Measurements from ENCODE around the gene BMI1.
"Not testable (repeated sequence)": the region's sequence is repeated elsewhere in the genome, so short reads cannot be mapped to it uniquely, and the experiment has no call there.

The BMI1 gene

GRCh38 chr10:22340329-22341189, 19.7 kb downstream of the BMI1 start:
- DNase-seq = peak; percentile 74

GRCh38 chr10:22341190-22341925, 20.5 kb downstream of the BMI1 start:
- no peak for DNase-seq

GRCh38 chr10:22341926-22342196, 21.0 kb downstream of the BMI1 start:
- no peak for DNase-seq

GRCh38 chr10:22342421-22342820, 21.5 kb downstream of the BMI1 start:
- DNase-seq = no peak

- no peak for DNase-seq
These were observed 22.8 kb downstream of the BMI1 start for GRCh38 chr10:22343731-22344130.

GRCh38 chr10:22344249-22344648, 23.4 kb downstream of the BMI1 start:
- DNase-seq = no peak

- no peak for DNase-seq
These were observed 23.9 kb downstream of the BMI1 start for GRCh38 chr10:22344781-22345300.

- DNase-seq = peak; percentile 73
These were observed 24.6 kb downstream of the BMI1 start, which contains the start of gene SPAG6 for GRCh38 chr10:22345301-22346095. Gene SPAG6 (plus strand): TSS chr10:22345496. CDS start chr10:22345612, 116 bp downstream.

- DNase-seq = no peak
These were observed 25.3 kb downstream of the BMI1 start for GRCh38 chr10:22346096-22346661.

- no peak for DNase-seq
These were observed 28.9 kb downstream of the BMI1 start for GRCh38 chr10:22349755-22350154.

GRCh38 chr10:22351131-22351703, 30.3 kb downstream of the BMI1 start:
- no peak for DNase-seq

GRCh38 chr10:22356324-22356873, 35.5 kb downstream of the BMI1 start:
- no peak for DNase-seq

- DNase-seq = not testable (repeated sequence)
These were observed 36.9 kb downstream of the BMI1 start for GRCh38 chr10:22357770-22358169.

- DNase-seq = no peak
These were observed 42.4 kb downstream of the BMI1 start for GRCh38 chr10:22363305-22363704.

- DNase-seq = no peak
These were observed 43.7 kb downstream of the BMI1 start for GRCh38 chr10:22364407-22365140.

GRCh38 chr10:22365233-22365632, 44.3 kb downstream of the BMI1 start:
- no peak for DNase-seq

- DNase-seq = no peak
These were observed 44.9 kb downstream of the BMI1 start for GRCh38 chr10:22365644-22366434.

- no peak for DNase-seq
These were observed 45.5 kb downstream of the BMI1 start for GRCh38 chr10:22366435-22366703.

GRCh38 chr10:22366771-22367170, 45.9 kb downstream of the BMI1 start:
- no peak for DNase-seq

GRCh38 chr10:22367471-22367870, 46.6 kb downstream of the BMI1 start:
- DNase-seq = no peak

- DNase-seq = no peak
These were observed 47.5 kb downstream of the BMI1 start for GRCh38 chr10:22368402-22368801.
